COR-L47 (cell line): Measurements from ENCODE around the gene EPHB4.
"Not testable (repeated sequence)": the region's sequence is repeated elsewhere in the genome, so short reads cannot be mapped to it uniquely, and the experiment has no call there.

Experiments used
- DNase-seq: peaks from one replicate; lab custom pipeline; 2025; lab: John Stamatoyannopoulos, UW

EPHB4 gene

DNA sequence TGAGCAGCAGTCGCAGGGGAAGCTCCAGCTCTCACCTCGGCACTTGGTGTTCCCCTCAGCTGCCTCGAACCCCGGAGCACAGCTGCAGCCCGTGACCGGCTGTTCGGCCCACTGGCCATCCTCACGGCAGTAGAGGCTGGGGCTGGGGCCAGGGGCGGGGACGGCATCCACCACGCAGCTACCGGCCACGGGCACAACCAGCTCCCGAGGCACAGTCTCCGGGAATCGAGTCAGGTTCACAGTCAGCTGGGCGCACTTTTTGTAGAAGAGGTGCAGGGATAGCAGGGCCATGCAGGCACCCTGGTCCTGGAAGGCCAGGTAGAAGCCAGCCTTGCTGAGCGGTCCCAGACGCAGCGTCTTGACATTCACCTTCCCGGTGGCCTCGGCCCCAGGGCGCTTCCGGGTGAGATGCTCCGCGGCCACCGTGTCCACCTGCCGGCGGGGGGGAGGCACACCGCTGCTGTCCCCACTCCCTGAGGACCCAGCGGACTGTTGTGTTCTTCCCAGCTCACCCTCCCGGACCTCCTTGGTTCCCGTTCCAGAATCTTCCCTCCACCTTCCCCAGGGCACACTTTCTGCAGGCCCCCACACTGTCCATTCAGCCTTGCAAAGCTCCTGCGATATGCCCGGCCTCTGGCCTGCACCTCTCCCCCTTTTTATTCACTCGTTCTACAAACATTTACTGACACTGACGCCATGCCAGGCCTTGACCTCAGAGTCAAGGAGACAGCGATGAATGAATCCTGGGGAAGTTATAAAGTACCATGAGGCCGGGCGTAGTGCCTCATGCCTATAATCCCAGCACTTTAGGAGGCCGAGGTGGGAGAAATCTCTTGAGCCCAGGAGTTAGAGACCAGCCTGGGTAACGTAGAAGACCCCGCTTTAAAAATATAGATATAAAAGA lies 4.8 kb downstream of the EPHB4 start:
- no peak for DNase-seq

DNA sequence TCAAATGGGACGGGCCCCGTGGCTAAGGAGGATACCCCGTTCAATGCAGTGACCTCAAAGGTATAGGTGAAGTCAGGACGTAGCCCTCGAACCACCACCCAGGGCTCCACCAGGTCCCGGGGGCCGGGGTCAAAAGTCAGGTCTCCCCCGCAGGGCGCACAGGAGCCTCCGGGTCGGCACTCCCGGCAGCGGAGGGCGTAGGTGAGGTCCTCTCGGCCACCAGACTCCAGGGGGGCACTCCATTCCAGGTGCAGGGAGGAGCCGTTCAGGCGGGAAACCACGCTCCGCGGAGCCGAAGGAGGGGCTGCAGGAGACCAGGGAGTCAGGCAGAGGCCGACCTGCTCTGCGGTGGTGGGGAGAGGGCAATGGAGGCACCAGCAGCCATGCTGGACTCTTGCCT lies 7.7 kb downstream of the EPHB4 start:
- no peak for DNase-seq

DNA sequence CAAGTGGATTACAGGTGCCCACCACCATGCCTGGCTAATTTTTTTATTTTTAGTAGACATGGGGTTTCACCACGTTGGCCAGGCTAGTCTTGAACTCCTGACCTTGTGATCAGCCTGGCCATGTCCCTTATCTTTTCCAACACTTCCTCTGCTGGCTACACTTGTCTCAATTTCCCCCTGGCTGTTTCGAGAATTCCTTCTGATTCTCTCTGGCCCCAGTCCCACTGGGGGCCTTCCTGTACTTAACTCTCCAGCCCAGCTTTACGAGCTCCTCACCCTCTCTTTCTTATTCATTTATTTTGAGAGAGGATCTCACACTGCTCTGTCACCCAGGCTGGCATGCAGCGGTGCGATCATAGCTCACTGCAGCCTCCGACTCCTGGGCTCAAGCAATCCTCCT lies 8.5 kb downstream of the EPHB4 start:
- DNase-seq, result no peak

DNA sequence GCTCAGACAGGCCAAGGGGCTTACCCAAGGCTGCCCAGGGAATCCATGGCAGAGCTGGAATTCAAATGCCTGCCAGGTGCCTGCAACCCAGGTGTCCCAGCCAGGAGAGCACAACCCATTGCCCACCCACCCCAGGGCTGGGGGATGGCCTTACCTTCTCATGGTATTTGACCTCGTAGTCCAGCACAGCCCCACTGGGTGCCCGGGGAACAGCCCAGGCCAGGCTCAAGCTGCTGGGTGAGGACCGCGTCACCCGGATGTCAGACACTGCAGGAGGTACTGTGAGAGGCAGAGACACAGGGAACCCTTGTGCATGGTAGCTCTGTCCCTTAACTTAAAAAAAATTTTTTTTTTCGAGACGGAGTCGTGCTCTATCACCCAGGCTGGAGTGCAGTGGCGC lies 9.0 kb downstream of the EPHB4 start:
- DNase-seq, result no peak

DNA sequence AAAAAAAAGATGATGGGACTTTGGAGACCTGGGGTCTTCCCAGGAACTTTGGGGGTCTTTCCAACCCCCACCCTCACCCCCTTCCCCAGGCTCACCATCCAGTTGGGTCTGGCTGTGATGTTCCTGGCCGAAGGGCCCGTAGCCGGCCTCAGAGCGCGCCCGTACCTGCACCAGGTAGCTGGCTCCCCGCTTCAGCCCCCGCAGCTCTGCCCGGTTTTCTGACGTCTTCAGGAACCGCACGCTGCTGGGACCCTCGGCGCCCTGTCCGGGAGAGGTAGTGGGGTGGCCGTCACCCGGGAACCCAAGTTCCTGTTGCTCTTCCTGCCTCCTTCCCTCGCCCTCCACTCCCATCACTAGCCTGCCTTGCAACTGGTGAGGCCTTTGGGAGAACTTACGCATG lies 10.2 kb downstream of the EPHB4 start:
- DNase-seq, result no peak

DNA sequence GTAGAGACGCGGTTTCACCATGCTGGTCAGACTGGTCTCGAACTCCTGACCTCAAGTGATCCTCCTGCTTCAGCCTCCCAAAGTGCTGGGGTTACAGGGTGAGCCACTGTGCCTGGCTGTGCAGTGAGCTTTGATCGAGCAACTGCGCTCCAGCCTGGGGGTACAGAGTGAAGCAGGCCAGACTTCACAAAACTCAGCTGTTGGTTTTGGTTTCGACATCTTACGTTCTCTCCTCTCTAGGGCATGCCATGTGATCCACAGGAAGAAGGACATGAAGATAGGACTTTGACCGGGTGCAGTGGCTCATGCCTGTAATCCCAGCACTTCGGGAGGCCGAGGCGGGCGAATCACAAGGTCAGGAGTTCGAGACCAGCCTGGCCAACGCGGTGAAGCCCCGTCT lies 10.8 kb downstream of the EPHB4 start:
- not testable (repeated sequence) for DNase-seq

DNA sequence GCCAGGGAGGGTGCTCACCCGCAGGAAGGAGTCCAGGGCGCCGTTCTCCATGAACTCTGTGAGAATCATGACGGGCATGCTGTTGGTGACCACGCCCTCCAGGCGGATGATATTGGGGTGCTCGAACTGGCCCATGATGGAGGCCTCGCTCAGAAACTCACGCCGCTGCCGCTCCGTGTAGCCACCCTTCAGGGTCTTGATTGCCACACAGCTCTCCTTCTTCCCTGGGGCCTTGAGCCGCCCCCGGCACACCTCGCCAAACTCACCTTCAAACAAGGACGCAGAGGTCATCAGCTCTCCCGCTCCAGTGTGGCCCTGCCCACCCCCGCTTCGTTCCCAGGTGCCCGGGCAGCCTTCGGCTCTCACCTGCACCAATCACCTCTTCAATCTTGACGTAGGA lies 14.6 kb downstream of the EPHB4 start:
- DNase-seq, result no peak

DNA sequence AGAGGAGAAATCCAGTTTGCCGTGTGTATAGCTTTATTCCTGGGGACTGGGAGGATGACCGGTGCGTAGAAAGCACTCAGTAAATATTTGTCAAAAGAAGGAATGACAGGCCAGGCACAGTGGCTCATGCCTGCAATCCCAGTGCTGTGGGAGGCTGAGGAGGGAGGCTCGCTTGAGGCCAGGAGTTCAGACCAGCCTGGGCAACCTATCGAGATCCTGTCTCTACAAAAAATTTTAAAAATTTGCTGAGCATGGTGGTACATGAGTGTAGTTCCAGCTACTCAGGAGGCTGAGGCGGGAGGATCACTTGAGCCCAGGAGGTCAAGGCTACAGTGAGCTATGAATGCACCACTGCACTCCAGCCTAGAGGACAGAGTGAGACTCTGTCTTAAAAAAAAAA lies 15.8 kb downstream of the EPHB4 start:
- DNase-seq, result no peak

DNA sequence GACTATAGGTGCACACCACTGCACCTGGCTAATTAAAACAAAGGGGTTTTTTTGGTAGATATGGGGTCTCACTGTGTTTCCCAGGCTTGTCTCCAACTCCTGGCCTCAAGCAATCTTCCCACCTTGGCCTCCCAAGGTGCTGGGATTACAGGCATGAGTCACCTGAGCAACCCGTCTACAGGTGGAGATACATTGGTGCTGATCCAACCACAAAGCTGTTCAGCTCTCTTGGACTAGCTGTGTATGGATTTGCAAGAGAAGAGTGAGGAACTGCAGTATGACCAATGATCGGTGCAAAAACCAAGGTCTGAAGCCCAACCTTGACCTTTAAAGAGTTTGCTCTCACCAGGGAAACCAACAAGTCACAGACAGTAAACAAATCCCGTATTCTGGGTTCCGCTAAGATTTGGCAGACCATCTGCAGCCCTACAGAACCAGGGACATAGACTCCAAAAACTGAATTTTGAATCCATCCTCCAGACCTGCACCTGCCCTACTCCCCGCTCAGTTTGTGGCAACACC lies 18.9 kb downstream of the EPHB4 start:
- no peak for DNase-seq

DNA sequence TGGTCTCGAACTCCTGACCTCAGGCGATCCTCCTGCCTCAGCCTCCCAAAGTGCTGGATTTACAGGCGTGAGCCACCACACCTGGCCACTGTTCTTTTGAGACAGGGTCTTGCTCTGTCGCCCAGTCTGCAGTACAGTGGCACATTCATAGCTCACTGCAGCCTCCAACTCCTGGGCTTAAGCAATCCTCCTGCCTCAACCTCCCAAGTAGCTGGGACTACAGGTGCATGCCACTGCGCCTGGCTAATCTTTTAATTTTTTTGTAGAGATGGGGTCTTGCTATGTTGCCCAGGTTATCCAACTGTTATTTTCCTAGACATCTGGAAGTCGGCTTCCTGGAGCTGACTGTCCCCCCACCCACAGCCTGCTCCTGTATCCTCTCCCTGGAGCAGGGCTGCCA lies 20.4 kb downstream of the EPHB4 start:
- DNase-seq, result not testable (repeated sequence)

DNA sequence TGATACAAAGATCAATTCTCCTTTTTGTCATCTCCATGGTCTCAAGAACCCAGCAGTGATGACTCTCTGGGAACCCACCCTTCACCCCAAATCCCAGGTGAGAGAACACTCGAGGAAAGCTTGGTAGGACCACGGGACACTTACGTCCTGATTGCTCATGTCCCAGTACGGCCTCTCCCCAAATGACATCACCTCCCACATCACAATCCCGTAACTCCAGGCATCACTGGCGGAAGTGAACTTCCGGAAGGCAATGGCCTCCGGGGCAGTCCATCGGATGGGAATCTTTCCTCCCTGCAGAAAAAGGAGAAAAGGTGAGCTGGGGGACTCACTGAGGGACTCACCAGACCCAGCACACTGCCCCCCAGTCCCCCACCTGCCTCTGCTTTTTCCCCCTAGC lies 21.0 kb downstream of the EPHB4 start:
- no peak for DNase-seq

DNA sequence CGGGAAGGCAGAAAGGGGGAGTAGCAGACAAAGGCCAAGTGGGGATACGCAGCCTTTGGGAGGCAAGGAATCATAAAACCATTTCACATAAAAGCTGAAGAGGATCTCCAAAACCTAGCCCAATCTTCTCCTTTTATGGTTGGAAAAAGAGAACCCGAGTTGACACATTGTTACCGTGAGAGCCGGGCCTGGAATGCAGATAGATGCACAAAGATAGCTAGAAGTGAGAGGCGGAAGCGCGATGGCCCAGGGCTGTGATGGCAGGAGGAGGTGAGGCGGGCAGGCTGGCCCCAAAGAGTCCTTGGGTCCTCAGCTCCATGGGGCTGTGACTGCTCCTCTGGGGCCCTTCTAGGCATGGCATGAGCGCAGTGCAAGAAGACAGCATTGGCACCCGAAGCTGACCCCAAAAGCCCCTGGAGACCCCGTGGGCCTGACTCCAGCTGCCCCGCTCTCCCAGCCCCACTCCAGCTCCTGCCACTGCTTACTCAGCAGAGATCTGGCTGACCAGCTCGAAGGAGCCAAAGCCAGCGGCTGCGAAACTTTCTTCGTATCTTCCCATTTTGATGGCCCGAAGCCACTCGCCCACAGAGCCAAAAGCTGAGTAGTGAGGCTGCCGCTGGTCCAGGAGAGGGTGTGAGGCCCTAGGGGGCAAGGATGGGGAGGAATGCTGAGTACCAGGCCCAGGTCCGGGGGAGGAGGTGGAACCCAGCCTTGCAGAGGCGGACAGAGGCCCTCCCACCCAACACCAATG lies 22.5 kb downstream of the EPHB4 start:
- DNase-seq, result no peak

DNA sequence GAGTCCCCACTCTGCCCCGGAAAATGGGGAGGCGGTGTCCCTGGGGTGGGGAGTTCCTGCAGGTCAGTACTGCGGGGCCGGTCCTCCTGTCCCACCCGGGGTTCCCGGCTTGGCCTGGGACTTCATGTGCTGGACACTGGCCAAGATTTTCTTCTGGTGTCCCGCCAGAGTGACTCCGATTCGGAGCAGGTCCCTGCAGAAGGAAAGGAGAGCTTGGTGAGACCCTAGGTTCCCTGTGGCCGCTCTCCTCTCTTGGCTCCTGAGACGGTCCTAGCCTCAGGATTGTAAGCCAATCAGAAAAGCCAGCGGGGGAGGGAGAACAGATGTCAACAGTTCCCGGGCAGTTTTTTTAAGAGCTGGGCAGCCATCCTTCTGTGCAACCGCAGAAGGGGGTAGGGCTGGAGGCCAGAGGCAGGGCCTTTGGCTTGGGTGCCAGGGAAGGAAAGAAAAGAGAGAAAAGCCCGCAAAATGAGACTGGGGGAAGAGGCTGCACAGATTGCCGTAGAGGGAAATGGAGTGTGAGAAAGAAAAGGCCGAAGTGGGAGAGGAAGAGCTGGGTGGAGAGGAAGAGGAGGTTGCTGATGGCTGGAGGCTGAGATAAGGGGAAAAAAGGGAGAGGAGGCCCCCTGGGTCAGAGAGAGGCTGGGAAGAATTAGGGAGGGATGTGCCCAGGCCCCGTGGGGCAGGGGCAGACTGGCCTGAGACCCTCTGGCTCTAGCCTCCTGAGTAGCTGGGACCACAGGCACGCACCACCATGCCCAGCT lies 23.7 kb downstream of the EPHB4 start:
- no peak for DNase-seq

DNA sequence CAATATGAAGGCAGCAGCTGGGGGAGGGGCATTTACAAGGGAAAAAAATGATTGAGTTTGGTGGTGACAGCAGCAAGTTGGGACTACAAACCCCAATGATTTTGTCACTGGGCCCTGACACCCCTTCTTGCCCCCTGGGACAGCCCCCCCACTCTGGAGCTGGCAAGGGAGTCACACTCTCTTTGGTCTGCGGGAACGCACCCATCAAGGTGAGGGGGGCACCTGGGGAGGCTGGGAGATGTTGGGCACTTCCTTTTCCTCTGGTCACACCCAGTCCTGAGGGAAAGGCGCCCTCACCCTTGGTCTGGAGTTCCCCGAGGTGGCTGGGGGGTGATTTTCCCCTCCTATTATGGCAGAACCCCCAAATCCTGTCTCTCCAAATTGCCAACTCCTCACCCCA lies 24.4 kb downstream of the EPHB4 start:
- DNase-seq, result no peak

DNA sequence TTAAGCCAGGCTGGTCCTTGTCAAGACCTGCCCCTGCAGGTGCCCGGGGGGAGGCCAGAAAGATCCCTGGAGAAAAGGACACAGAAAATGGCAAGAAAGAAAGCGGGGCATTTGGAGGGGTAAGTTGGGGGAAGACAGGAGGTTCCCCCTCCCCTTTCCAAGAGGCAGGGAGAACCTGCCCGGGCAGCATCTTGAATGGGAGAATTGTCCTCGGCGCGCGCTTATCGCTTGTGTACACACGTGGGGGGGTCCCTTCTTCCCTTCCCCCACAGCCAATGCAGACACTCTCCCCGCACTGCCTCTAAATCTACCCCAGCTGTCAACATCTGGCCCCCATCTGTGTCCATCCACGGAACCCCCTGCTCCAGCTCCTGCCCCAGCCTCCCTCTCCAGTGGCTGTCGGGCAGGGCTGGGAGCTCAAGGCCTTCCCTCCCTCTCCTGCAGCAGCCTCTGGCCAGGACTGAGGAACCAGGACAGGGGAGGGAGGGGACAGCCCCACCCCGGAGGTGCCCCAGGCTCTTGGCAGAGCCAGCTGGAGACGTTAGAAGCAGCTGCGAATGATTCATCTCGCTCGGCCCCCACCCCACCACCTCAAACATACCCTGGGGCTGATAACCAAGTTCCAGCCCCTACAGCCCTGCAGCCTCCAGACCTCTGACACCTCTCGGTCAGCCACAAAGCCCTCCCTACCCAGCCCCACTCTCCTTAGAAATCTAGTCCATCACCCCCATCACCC lies 25.3 kb downstream of the EPHB4 start:
- DNase-seq, result peak; percentile 69

DNA sequence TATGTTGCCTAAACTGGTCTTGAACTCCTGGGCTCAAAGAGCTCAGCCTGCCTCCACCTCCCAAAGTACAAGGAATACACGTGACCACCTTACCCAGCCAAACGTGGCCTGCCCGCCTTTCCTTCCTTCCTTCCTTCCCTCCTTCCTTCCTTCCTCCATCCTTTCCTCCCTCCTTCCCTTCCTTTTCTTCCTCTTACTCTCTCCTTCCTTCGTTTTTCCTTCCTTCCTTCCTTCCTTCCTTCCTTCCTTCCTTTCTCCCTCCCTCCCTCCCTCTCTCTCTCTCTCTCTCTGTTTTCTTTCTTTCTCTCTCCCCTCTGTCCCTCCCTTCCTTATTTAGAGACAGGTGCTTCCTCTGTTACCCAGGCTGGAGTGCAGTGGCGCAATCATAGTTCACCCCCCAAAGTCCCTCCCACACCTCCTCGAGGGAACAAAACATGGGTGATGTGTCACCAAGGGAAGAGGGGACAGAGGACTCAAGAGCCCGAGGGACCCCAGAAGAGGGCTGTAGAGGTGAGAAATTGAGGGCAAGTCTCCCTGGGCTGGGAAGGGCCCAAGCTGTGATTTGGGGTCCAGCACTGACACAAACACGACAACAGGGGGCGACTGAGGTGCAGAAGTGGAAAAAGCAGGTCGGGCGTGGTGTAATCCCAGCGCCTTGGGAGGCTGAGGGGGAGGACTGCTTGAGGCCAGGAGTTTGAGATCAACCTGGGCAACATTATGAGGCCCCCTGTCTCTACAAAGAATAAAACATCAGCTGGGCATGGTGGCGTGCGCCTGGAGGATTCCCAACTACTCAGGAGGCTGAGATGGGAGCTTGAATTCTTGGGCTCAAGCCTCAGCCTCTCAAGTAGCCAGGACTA lies 28.1 kb downstream of the EPHB4 start:
- peak; percentile 27 for DNase-seq

DNA sequence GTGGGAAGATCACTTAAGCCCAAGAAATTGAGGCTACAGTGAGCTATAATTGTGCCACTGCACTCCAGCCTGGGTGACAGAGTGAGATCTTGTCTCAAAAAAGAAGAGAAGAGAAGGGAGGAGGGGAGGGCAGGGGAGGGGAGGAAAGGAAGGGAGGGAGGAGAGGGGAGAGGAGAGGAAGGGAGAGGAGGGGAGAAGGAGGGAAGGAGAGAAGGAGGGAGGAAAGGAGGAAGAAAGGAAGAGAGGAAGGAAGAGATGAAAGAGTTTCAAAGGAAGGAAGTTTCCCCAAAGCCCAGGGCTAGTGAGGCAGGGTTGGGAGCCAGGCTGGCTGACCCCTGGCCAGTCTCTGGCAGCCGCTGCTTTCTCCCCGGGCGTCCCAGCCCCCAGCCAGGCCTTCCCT lies 32.6 kb downstream of the EPHB4 start:
- no peak for DNase-seq

DNA sequence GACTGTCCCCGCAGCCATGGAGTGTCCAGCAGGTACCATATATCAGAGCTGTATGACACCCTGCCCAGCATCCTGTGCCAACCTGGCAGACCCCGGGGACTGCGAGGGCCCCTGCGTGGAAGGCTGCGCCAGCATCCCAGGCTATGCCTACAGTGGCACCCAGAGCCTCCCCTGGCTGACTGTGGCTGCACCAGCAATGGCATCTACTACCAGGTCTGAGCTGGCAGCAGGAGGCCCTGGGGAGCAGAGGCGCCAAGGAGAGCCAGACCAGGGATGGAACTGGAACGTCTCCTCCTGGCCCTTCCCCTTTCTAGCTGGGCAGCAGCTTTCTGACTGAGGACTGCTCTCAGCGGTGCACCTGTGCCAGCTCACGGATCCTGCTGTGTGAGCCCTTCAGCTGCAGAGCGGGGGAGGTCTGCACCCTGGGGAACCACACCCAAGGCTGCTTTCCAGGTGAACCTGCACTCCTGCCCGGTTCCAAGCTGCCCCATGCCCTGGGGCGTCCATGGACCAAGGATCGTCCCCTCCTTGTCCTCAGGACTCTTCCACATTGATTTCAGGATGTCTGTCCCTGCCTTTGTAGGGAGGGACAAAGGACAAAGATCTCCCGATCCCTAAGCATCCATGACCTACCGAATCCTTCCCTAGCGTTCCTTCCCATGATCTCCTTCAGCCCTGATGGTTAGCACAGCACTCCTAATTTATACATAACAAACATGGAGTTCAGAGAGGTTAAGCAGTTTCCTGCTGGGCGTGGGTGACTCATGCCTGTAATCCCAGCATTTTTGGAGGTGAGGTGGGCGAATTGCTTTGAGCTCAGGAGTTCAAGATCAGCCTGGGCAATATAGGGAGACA lies 33.3 kb downstream of the EPHB4 start:
- peak; percentile 58 for DNase-seq

DNA sequence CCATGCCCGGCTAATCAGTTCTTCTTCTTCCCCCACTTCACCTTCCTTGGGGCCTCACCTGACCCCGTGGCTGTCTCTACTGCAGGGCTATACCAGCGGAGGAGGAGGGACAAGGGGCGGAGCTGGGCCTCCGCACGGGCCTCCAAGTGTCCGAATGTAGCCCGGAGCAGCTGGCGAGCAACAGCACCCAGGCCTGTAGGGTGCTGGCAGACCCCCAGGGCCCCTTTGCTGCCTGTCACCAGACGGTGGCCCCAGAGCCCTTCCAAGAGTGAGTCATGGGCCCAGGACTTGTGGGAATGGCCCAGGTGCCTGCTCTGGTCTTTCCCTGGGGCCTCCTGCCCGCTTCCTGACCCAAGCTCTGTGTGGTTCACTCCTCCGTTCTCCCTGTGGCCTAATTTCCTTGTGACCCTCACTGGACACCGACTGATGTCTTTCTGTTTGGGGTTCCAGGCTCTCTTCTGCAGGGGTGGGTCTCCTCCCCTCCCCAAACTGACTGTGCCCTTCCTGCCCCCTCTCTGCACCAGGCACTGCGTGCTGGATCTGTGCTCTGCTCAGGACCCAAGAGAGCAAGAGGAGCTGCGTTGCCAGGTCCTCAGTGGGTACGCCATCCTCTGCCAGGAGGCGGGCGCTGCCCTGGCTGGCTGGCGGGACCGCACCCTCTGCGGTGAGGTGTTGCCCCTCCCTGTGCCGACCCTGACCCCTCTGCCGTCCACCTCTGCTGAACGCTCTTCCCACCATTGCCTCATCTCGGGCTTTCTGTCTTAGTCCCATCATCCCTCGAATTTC lies 35.2 kb downstream of the EPHB4 start:
- no peak for DNase-seq
